Measurements from ENCODE around the gene ROPN1.
"Not testable (repeated sequence)": the region's sequence is repeated elsewhere in the genome, so short reads cannot be mapped to it uniquely, and the experiment has no call there.

The ROPN1 gene

GRCh38 chr3:124001366-124001765, 9.4 kb upstream of the ROPN1 start:
- Histone ChIP-seq H3K27me3 (replicated peaks in 2 of 5; ENCODE audit: control insufficient read depth in 4 of 5, insufficient read depth in 5 of 5, low read length in 4 of 5) (peaks cover 0 to 18% (median 2%) of the 10 kb centered on the region in 5 experiments), H3K9me3 (ENCODE audit: control extremely low read depth in 1 of 5, control insufficient read depth in 4 of 5, insufficient read depth in 2 of 5, low read depth in 1 of 5, low read length in 4 of 5) (peaks cover 0 to 11% (median 0%) of the 10 kb centered on the region in 5 experiments)
- CTCF ChIA-PET, result interaction anchor here (1.2 kb wide), 1 partner anchor 33 kb away, joined by 3 read pairs; no protein-coding TSS in a partner anchor
- H3K4me1 ChIP-seq (ENCODE audit: control extremely low read depth in 1 of 4, control insufficient read depth in 4 of 4, insufficient read depth in 4 of 4, low read length in 3 of 4); H3K27ac ChIP-seq (ENCODE audit: insufficient read depth in 1 of 2, low read depth in 1 of 2, low read length in 2 of 2, poor library complexity in 1 of 2, severe bottlenecking in 2 of 2); H3K36me3 ChIP-seq (ENCODE audit: control insufficient read depth in 4 of 4, insufficient read depth in 4 of 4, low read length in 3 of 4); DNase-seq; POLR2A ChIA-PET; H3K4me3 ChIP-seq (ENCODE audit: control insufficient read depth in 1 of 7, extremely low read depth in 1 of 7, insufficient read depth in 4 of 7, low read depth in 2 of 7, low read length in 6 of 7): not testable (repeated sequence)
- WGBS (ENCODE audit: insufficient coverage), result 78% methylated on average over 5 of the region's 6 CpGs

- peaks cover 0 to 14% (median 0%) of the 10 kb centered on the region in 5 experiments for H3K9me3 ChIP-seq (ENCODE audit: control extremely low read depth in 1 of 5, control insufficient read depth in 4 of 5, insufficient read depth in 2 of 5, low read depth in 1 of 5, low read length in 4 of 5)
- H3K36me3 ChIP-seq (ENCODE audit: control insufficient read depth in 4 of 4, insufficient read depth in 4 of 4, low read length in 3 of 4), result no peaks in the 10 kb centered on the region
- DNase-seq, result no peak
- peaks cover 0 to 23% (median 5%) of the 10 kb centered on the region in 5 experiments for H3K27me3 ChIP-seq (replicated peaks in 2 of 5; ENCODE audit: control insufficient read depth in 4 of 5, insufficient read depth in 5 of 5, low read length in 4 of 5)
- no CpG with 5 or more reads among the region's 2 CpGs for WGBS (ENCODE audit: insufficient coverage)
- no peak overlapping the region for H3K4me3 ChIP-seq (ENCODE audit: control insufficient read depth in 1 of 7, extremely low read depth in 1 of 7, insufficient read depth in 4 of 7, low read depth in 2 of 7, low read length in 6 of 7)
- no peak overlapping the region for H3K27ac ChIP-seq (ENCODE audit: insufficient read depth in 1 of 2, low read depth in 1 of 2, low read length in 2 of 2, poor library complexity in 1 of 2, severe bottlenecking in 2 of 2)
- ChIA-PET CTCF (no interaction called here), POLR2A (no interaction called here)
- no peaks in the 10 kb centered on the region for H3K4me1 ChIP-seq (ENCODE audit: control extremely low read depth in 1 of 4, control insufficient read depth in 4 of 4, insufficient read depth in 4 of 4, low read length in 3 of 4)
These were observed 5.6 kb upstream of the ROPN1 start for GRCh38 chr3:123997543-123997942.

- no peaks in the 10 kb centered on the region for H3K4me1 ChIP-seq (ENCODE audit: control extremely low read depth in 1 of 4, control insufficient read depth in 4 of 4, insufficient read depth in 4 of 4, low read length in 3 of 4)
- WGBS (ENCODE audit: insufficient coverage), result no CpG with 5 or more reads among the region's 1 CpG
- H3K27ac ChIP-seq (ENCODE audit: insufficient read depth in 1 of 2, low read depth in 1 of 2, low read length in 2 of 2, poor library complexity in 1 of 2, severe bottlenecking in 2 of 2), result no peak overlapping the region
- CTCF ChIA-PET, result no interaction called here
- peaks cover 7 to 27% (median 15%) of the 10 kb centered on the region in 5 experiments for H3K27me3 ChIP-seq (replicated peaks in 2 of 5; ENCODE audit: control insufficient read depth in 4 of 5, insufficient read depth in 5 of 5, low read length in 4 of 5)
- no peaks in the 10 kb centered on the region for H3K36me3 ChIP-seq (ENCODE audit: control insufficient read depth in 4 of 4, insufficient read depth in 4 of 4, low read length in 3 of 4)
- peaks cover 0 to 14% (median 3%) of the 10 kb centered on the region in 5 experiments for H3K9me3 ChIP-seq (ENCODE audit: control extremely low read depth in 1 of 5, control insufficient read depth in 4 of 5, insufficient read depth in 2 of 5, low read depth in 1 of 5, low read length in 4 of 5)
- no peak for DNase-seq
- POLR2A ChIA-PET, result no interaction called here
- H3K4me3 ChIP-seq (ENCODE audit: control insufficient read depth in 1 of 7, extremely low read depth in 1 of 7, insufficient read depth in 4 of 7, low read depth in 2 of 7, low read length in 6 of 7), result no peak overlapping the region
These were observed 1.9 kb upstream of the ROPN1 start for GRCh38 chr3:123993818-123994217.

GRCh38 chr3:123986427-123986826, 5.5 kb downstream of the ROPN1 start:
- ChIA-PET POLR2A (no interaction called here), CTCF (interaction anchor here (1.0 kb wide), 1 partner anchor 17 kb away, joined by 3 read pairs; no protein-coding TSS in a partner anchor)
- DNase-seq, result no peak
- peaks cover 19 to 62% (median 25%) of the 10 kb centered on the region in 5 experiments for H3K27me3 ChIP-seq (replicated peaks in 2 of 5; ENCODE audit: control insufficient read depth in 4 of 5, insufficient read depth in 5 of 5, low read length in 4 of 5)
- H3K4me1 ChIP-seq (ENCODE audit: control extremely low read depth in 1 of 4, control insufficient read depth in 4 of 4, insufficient read depth in 4 of 4, low read length in 3 of 4), result no peaks in the 10 kb centered on the region
- H3K9me3 ChIP-seq (ENCODE audit: control extremely low read depth in 1 of 5, control insufficient read depth in 4 of 5, insufficient read depth in 2 of 5, low read depth in 1 of 5, low read length in 4 of 5), result peaks cover 0 to 3% (median 3%) of the 10 kb centered on the region in 5 experiments
- H3K36me3 ChIP-seq (ENCODE audit: control insufficient read depth in 4 of 4, insufficient read depth in 4 of 4, low read length in 3 of 4), result no peaks in the 10 kb centered on the region
- H3K4me3 ChIP-seq (ENCODE audit: control insufficient read depth in 1 of 7, extremely low read depth in 1 of 7, insufficient read depth in 4 of 7, low read depth in 2 of 7, low read length in 6 of 7), result no peak overlapping the region
- WGBS (ENCODE audit: insufficient coverage), result 77% methylated on average over 3 of the region's 3 CpGs
- H3K27ac ChIP-seq (ENCODE audit: insufficient read depth in 1 of 2, low read depth in 1 of 2, low read length in 2 of 2, poor library complexity in 1 of 2, severe bottlenecking in 2 of 2), result no peak overlapping the region

GRCh38 chr3:123984957-123985356, 7.0 kb downstream of the ROPN1 start:
- Histone ChIP-seq H3K27ac (ENCODE audit: insufficient read depth in 1 of 2, low read depth in 1 of 2, low read length in 2 of 2, poor library complexity in 1 of 2, severe bottlenecking in 2 of 2) (no peak overlapping the region), H3K4me3 (ENCODE audit: control insufficient read depth in 1 of 7, extremely low read depth in 1 of 7, insufficient read depth in 4 of 7, low read depth in 2 of 7, low read length in 6 of 7) (no peak overlapping the region), H3K4me1 (ENCODE audit: control extremely low read depth in 1 of 4, control insufficient read depth in 4 of 4, insufficient read depth in 4 of 4, low read length in 3 of 4) (peaks cover 0 to 4% (median 2%) of the 10 kb centered on the region in 4 experiments), H3K27me3 (replicated peaks in 2 of 5; ENCODE audit: control insufficient read depth in 4 of 5, insufficient read depth in 5 of 5, low read length in 4 of 5) (peaks cover 18 to 66% (median 25%) of the 10 kb centered on the region in 5 experiments), H3K9me3 (ENCODE audit: control extremely low read depth in 1 of 5, control insufficient read depth in 4 of 5, insufficient read depth in 2 of 5, low read depth in 1 of 5, low read length in 4 of 5) (peaks cover 0 to 3% (median 0%) of the 10 kb centered on the region in 5 experiments), H3K36me3 (ENCODE audit: control insufficient read depth in 4 of 4, insufficient read depth in 4 of 4, low read length in 3 of 4) (no peaks in the 10 kb centered on the region)
- ChIA-PET CTCF (no interaction called here), POLR2A (no interaction called here)
- DNase-seq, result no peak
- WGBS (ENCODE audit: insufficient coverage), result no CpG with 5 or more reads among the region's 3 CpGs

- no peak for DNase-seq
- no peaks in the 10 kb centered on the region for H3K36me3 ChIP-seq (ENCODE audit: control insufficient read depth in 4 of 4, insufficient read depth in 4 of 4, low read length in 3 of 4)
- peaks cover 0 to 3% (median 0%) of the 10 kb centered on the region in 5 experiments for H3K9me3 ChIP-seq (ENCODE audit: control extremely low read depth in 1 of 5, control insufficient read depth in 4 of 5, insufficient read depth in 2 of 5, low read depth in 1 of 5, low read length in 4 of 5)
- 100% methylated on average over 1 of the region's 1 CpG for WGBS (ENCODE audit: insufficient coverage)
- POLR2A ChIA-PET, result no interaction called here
- H3K27me3 ChIP-seq (replicated peaks in 2 of 5; ENCODE audit: control insufficient read depth in 4 of 5, insufficient read depth in 5 of 5, low read length in 4 of 5), result peaks cover 14 to 63% (median 23%) of the 10 kb centered on the region in 5 experiments
- no peak overlapping the region for H3K4me3 ChIP-seq (ENCODE audit: control insufficient read depth in 1 of 7, extremely low read depth in 1 of 7, insufficient read depth in 4 of 7, low read depth in 2 of 7, low read length in 6 of 7)
- H3K27ac ChIP-seq (ENCODE audit: insufficient read depth in 1 of 2, low read depth in 1 of 2, low read length in 2 of 2, poor library complexity in 1 of 2, severe bottlenecking in 2 of 2), result no peak overlapping the region
- CTCF ChIA-PET, result no interaction called here
- peaks cover 0 to 5% (median 2%) of the 10 kb centered on the region in 4 experiments for H3K4me1 ChIP-seq (ENCODE audit: control extremely low read depth in 1 of 4, control insufficient read depth in 4 of 4, insufficient read depth in 4 of 4, low read length in 3 of 4)
These were observed 7.6 kb downstream of the ROPN1 start for GRCh38 chr3:123984350-123984749.

GRCh38 chr3:123981317-123981716, 10.6 kb downstream of the ROPN1 start:
- DNase-seq; H3K4me3 ChIP-seq (ENCODE audit: control insufficient read depth in 1 of 7, extremely low read depth in 1 of 7, insufficient read depth in 4 of 7, low read depth in 2 of 7, low read length in 6 of 7); H3K9me3 ChIP-seq (ENCODE audit: control extremely low read depth in 1 of 5, control insufficient read depth in 4 of 5, insufficient read depth in 2 of 5, low read depth in 1 of 5, low read length in 4 of 5); H3K36me3 ChIP-seq (ENCODE audit: control insufficient read depth in 4 of 4, insufficient read depth in 4 of 4, low read length in 3 of 4); POLR2A ChIA-PET; H3K4me1 ChIP-seq (ENCODE audit: control extremely low read depth in 1 of 4, control insufficient read depth in 4 of 4, insufficient read depth in 4 of 4, low read length in 3 of 4); H3K27ac ChIP-seq (ENCODE audit: insufficient read depth in 1 of 2, low read depth in 1 of 2, low read length in 2 of 2, poor library complexity in 1 of 2, severe bottlenecking in 2 of 2): not testable (repeated sequence)
- CTCF ChIA-PET, result interaction anchor here (1.4 to 1.9 kb wide), 2 partner anchors 8 to 40 kb away, joined by 5 to 7 read pairs; no protein-coding TSS in a partner anchor
- 93% methylated on average over 3 of the region's 4 CpGs for WGBS (ENCODE audit: insufficient coverage)
- H3K27me3 ChIP-seq (replicated peaks in 2 of 5; ENCODE audit: control insufficient read depth in 4 of 5, insufficient read depth in 5 of 5, low read length in 4 of 5), result peaks cover 4 to 37% (median 21%) of the 10 kb centered on the region in 5 experiments
